HG02943 (cell line): ENCODE measurements around the gene SPATA31A3.
"Not testable (repeated sequence)": the region's sequence is repeated elsewhere in the genome, so short reads cannot be mapped to it uniquely, and the experiment has no call there.

Experiments
- ATAC-seq: cut with Tn5 transposase; IDR thresholded peaks from one replicate; pipeline ENCODE4 v1.9.1; 2021; ENCODE audit warnings: mild to moderate bottlenecking, low read depth, moderate library complexity; ENCODE audit not compliant: unreplicated experiment

The SPATA31A3 gene

DNA sequence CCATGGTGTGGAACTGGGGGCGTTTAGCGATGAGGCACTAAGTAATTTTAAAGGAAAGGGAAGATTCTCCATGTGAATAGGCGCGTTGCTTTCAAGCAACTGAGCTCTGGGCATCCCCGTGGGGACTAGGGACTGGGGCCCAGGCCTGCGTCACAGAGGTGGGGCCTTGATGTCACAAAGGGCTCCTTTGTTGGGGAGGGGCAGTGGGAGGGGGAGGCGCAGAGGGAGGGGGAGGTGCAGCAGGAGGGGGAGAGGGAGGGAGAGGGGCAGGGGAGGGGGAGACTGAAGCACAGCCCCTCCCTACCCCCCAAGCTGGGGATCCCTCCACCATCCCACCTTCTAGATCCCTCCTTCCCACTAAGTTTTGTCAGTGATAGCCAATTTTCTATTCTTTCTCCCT, at the start of gene SPATA31A3:
TSS of gene SPATA31A3 (minus strand) at position 101 of the 400 bp plus-strand sequence. CDS start at position 72, 29 bp downstream.
- not testable (repeated sequence) for ATAC-seq

DNA sequence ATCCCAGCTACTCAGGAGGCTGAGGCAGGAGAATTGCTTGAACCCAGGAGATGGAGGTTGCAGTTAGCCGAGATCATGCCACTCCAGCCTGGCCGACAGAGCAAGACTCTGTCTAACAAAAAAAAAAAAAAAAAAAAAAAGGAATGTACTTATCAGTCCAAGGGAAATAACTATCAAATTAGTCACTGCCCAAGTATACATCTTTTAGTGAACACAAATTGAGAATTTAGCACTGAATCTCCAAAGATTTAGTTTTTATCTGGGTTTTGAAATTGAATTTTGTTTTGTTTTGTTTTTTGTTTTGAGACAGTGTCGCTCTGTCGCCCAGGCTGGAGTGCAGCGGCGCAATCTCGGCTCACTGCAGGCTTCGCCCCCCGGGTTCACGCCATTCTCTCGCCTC, 39.8 kb downstream of the SPATA31A3 start:
- ATAC-seq = not testable (repeated sequence)

DNA sequence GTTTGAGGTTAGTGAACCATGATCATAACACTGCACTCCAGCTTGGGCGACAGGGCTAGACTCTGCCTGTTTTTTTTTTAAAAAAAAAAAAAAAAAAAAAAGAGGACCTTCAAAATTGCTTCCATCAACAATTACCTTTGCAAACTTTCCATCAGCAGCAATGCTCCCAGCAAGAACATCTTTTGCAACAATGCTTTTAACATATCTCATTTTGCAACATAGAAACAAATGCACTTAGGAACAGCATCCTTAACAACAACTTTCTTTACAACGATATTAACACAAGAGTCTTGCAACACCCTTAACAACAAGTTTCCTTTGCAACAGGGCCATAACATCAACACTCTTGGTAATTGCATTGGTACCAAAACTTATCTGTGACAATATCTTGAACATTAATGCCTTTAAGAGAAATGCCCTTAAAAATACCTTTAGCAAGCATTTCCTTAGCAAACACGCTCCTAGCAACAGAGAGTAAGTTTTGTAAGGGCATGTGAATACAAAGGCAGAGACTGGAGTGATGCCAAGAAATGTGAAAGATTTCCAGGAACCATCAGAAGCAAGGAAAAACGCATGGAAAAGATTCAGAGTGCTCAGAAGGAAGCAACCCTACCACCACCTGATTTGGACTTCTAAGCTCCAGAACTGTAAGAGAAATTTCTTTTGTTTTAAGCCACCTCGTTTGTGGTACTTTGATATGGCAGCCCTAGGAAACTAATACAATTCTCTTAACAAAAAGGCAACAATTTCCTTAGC, 49.8 kb downstream of the SPATA31A3 start:
- not testable (repeated sequence) for ATAC-seq

GRCh38 chr9:66939878-66940830, 52.2 kb downstream of the SPATA31A3 start:
- not testable (repeated sequence) for ATAC-seq

DNA sequence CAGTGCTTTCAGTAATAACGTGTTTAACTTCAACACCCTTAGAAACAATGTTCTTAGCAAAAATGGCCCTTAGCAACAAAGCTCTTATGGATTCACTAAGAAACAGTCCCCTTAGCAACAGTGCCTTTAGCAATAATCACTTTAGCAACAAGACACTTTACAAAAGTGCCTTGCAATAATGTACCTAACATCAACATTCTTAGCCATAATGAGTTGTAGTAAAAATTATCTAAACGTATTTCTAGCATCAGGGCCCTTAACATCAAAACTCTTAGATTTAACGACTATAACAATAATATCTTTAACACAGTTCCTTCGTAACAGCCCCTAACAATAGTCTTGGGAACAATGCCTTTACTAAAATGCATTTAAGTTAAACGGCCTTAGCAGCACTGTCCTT, 54.0 kb downstream of the SPATA31A3 start:
- not testable (repeated sequence) for ATAC-seq

DNA sequence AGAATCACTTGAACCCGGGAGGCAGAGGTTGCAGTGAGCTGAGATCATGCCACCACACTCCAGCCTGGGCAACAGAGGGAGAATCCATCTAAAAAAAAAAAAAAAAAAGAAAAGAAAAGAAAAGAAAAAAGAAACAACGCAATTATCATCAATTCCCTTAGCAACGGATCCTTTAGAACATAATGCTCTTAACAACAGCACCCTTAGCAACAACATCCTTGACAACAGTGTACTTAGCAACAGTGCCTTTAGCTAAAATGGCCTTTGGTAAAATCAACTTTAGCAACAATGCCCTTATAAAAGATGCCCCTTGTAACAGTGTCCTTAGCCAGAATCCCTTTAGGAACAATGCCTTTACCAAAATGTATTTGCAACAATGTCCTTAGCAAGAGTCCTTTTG, 54.7 kb downstream of the SPATA31A3 start:
- ATAC-seq = not testable (repeated sequence)
